Common myeloid progenitor, CD34-positive (primary cell): ENCODE data around the gene FUCA1.
"Not testable (repeated sequence)": the region's sequence is repeated elsewhere in the genome, so short reads cannot be mapped to it uniquely, and the experiment has no call there.

Source experiments
- CTCF ChIA-PET: fragments of 350-600 bp; sonication (Branson Sonifier 250); formaldehyde crosslinking; loops from one replicate; lab custom pipeline; 2021; ENCODE audit warnings: antibody characterized with exemption; lab: Charles Lee
- POLR2A ChIA-PET: fragments of 350-600 bp; sonication (Branson Sonifier 250); formaldehyde crosslinking; loops from one replicate; lab custom pipeline; 2021; ENCODE audit warnings: antibody characterized with exemption; lab: Charles Lee
- DNase-seq, 3 donors: peaks; one replicate each; pipeline versions ENCODE4 v3.0.0 to v3.0.0-alpha.2; 2013
- H3K27ac ChIP-seq, 2 experiments: 1 replicate in 1 of 2; 2 replicates in 1 of 2; pipeline ENCODE4 v1.7.0; 2013; ENCODE audit warnings: inconsistent platforms in 2 of 2, low read length in 2 of 2, mild to moderate bottlenecking in 2 of 2, low read depth in 1 of 2, moderate library complexity in 1 of 2; ENCODE audit not compliant: severe bottlenecking in 2 of 2, insufficient read depth in 1 of 2, poor library complexity in 1 of 2
- H3K27me3 ChIP-seq, 5 experiments: replicated peaks in 2 of 5; 1 replicate in 3 of 5; 2 replicates in 2 of 5; pipeline versions ENCODE4 v1.6.1 to v1.7.0; 2013; ENCODE audit warnings: low read length in 4 of 5, mild to moderate bottlenecking in 2 of 5, moderate library complexity in 2 of 5, inconsistent platforms in 1 of 5; ENCODE audit not compliant: insufficient read depth in 5 of 5, control insufficient read depth in 4 of 5
- H3K36me3 ChIP-seq, 4 experiments: 1 replicate in 2 of 4; 2 replicates in 2 of 4; pipeline versions ENCODE4 v1.6.1 to v1.7.0; 2013; ENCODE audit warnings: low read length in 3 of 4, control low read depth in 1 of 4, mild to moderate bottlenecking in 1 of 4; ENCODE audit not compliant: control insufficient read depth in 4 of 4, insufficient read depth in 4 of 4
- H3K4me1 ChIP-seq, 4 experiments: 1 replicate in 3 of 4; 2 replicates in 1 of 4; pipeline versions ENCODE4 v1.6.1 to v1.7.1; 2013; ENCODE audit warnings: low read length in 3 of 4, mild to moderate bottlenecking in 3 of 4, control low read depth in 1 of 4, inconsistent platforms in 1 of 4, moderate library complexity in 1 of 4; ENCODE audit not compliant: control insufficient read depth in 4 of 4, insufficient read depth in 4 of 4; ENCODE audit errors: control extremely low read depth in 1 of 4
- H3K4me3 ChIP-seq, 7 experiments: 1 replicate in 4 of 7; 2 replicates in 3 of 7; pipeline versions ENCODE4 v1.5.1 to v1.7.0; 2013; ENCODE audit warnings: mild to moderate bottlenecking in 7 of 7, low read length in 6 of 7, moderate library complexity in 6 of 7, inconsistent platforms in 2 of 7, low read depth in 2 of 7, control low read depth in 1 of 7; ENCODE audit not compliant: insufficient read depth in 4 of 7, control insufficient read depth in 1 of 7; ENCODE audit errors: extremely low read depth in 1 of 7
- H3K9me3 ChIP-seq, 5 experiments: 1 replicate in 4 of 5; 2 replicates in 1 of 5; pipeline versions ENCODE4 v1.6.1 to v1.7.1; 2013; ENCODE audit warnings: low read length in 4 of 5, mild to moderate bottlenecking in 2 of 5, inconsistent platforms in 1 of 5, low read depth in 1 of 5, moderate library complexity in 1 of 5; ENCODE audit not compliant: control insufficient read depth in 4 of 5, insufficient read depth in 2 of 5; ENCODE audit errors: control extremely low read depth in 1 of 5
- WGBS: methylation state at CpG from one replicate; pipeline ENCODE4 v1.1.5; 2013; ENCODE audit not compliant: insufficient coverage; 5-methylcytosine and 5-hydroxymethylcytosine counted together

The FUCA1 gene

GRCh38 chr1:23847482-23848095 is 20.5 kb downstream of the FUCA1 start:
- H3K4me3 ChIP-seq, H3K27ac ChIP-seq, H3K4me1 ChIP-seq, DNase-seq, H3K27me3 ChIP-seq, POLR2A ChIA-PET: not testable (repeated sequence)
- CTCF ChIA-PET: interaction anchor here (1.4 kb wide), 1 partner anchor 37 kb away, joined by 7 read pairs; no protein-coding TSS in a partner anchor
- WGBS: no CpG with 5 or more reads among the region's 2 CpGs
- peaks cover 0 to 10% (median 5%) of the 10 kb centered on the region in 5 experiments for H3K9me3 ChIP-seq
- peaks cover 9 to 35% (median 19%) of the 10 kb centered on the region in 4 experiments for H3K36me3 ChIP-seq

DNA sequence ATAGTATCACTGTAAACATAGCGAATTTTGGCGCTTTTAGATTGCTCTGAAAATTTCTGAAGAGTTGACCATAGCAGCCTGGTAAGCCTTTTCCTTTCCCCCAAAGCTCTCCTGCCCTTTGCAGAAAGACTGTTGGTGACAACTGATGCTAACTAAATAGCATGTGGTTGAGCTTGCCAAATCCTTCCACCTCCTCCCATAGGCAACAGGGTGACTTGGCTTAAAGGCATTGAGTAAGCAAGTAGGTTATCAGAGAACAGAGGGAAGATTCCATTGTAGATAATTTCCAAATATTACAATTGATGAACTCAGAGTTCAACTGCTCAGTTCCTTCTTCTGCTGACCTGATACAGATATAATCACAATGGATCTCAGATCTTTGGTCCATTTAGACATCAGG is 22.9 kb downstream of the FUCA1 start:
- POLR2A ChIA-PET: no interaction called here

DNA sequence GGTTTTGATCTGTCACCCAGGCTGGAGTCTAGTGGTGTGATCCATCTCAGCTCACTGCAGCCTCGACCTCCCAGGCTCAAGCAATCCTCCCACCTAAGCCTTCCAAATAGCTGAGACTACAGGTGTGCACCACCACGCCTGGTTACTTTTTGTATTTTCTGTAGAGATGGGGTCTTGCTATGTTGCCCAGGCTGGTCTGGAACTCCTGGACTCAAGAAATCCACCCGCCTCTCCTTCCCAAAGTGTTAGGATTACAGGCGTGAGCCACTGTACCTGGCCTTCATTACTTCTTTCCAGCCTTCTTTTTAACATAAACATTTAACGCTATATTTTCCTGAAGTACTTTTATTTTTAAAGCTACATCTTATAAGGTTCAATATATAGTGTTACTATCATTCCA is 24.4 kb downstream of the FUCA1 start:
- H3K9me3 ChIP-seq: peaks cover 0 to 10% (median 5%) of the 10 kb centered on the region in 5 experiments
- ChIA-PET POLR2A (no interaction called here), CTCF (interaction anchor here (0.7 to 1.7 kb wide), 6 partner anchors 9 to 183 kb away, joined by 3 to 7 read pairs (median 3); no protein-coding TSS in a partner anchor)
- DNase-seq: no peak
- no peak overlapping the region for H3K27ac ChIP-seq
- WGBS: 83% methylated on average over 1 of the region's 5 CpGs
- H3K4me1 ChIP-seq: peaks cover 0 to 3% (median 0%) of the 10 kb centered on the region in 4 experiments
- no peaks in the 10 kb centered on the region for H3K27me3 ChIP-seq
- peaks cover 9 to 31% (median 19%) of the 10 kb centered on the region in 4 experiments for H3K36me3 ChIP-seq
- no peak overlapping the region for H3K4me3 ChIP-seq

More for the DNA sequence above, 22.9 kb downstream of the FUCA1 start:
- no peaks in the 10 kb centered on the region for H3K27me3 ChIP-seq
- 86% methylated on average over 2 of the region's 2 CpGs for WGBS
- H3K4me3 ChIP-seq: no peak overlapping the region
- H3K36me3 ChIP-seq: peaks cover 9 to 35% (median 19%) of the 10 kb centered on the region in 4 experiments
- CTCF ChIA-PET: interaction anchor here (0.6 kb wide), 1 partner anchor 76 kb away, joined by 3 read pairs; no protein-coding TSS in a partner anchor
- DNase-seq: no peak
- no peak overlapping the region for H3K27ac ChIP-seq
- H3K4me1 ChIP-seq: no peaks in the 10 kb centered on the region
- H3K9me3 ChIP-seq: peaks cover 0 to 10% (median 5%) of the 10 kb centered on the region in 5 experiments

DNA sequence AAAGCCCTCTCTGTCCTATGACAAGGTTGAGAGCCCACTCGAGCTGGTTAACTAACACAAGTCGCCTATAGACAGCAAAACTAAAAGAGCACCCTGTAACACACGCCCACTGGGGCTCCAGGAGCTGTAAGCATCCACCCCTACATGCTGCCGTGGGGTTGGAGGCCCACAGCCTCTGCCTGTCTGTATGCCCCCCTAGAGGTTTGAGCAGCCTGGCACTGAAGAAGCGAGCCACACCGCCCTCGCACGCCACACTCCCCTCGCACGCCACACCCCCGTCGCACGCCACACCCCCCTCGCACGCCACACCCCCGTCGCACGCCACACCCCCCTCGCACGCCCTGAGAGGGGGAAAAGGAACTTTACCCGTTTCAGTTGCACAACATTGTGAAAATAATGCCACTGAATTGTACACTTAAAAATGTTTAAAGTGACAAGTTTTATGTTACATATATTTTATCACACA is 29.7 kb downstream of the FUCA1 start:
- Histone ChIP-seq H3K27me3 (no peaks in the 10 kb centered on the region), H3K36me3 (no peaks in the 10 kb centered on the region), H3K9me3 (peaks cover 0 to 3% (median 0%) of the 10 kb centered on the region in 5 experiments), H3K27ac (peak overlapping the region in 1 of 2 experiments; percentile 26), H3K4me1 (peaks cover 0 to 12% (median 7%) of the 10 kb centered on the region in 4 experiments), H3K4me3 (peak overlapping the region in 6 of 7 experiments; percentile 1 to 75 (median 53))
- peak; percentile 90 to 96 (median 95) for DNase-seq
- POLR2A ChIA-PET: interaction anchor here (2.0 kb wide), 1 partner anchor 14 kb away, joined by 11 read pairs; the partner anchor contains the start of gene HMGCL
- CTCF ChIA-PET: interaction anchor here (0.8 to 1.3 kb wide), 4 partner anchors 13 to 395 kb away, joined by 3 to 6 read pairs (median 4); partner anchors contain the start of gene HMGCL
- WGBS: 0% methylated on average over 4 of the region's 21 CpGs

DNA sequence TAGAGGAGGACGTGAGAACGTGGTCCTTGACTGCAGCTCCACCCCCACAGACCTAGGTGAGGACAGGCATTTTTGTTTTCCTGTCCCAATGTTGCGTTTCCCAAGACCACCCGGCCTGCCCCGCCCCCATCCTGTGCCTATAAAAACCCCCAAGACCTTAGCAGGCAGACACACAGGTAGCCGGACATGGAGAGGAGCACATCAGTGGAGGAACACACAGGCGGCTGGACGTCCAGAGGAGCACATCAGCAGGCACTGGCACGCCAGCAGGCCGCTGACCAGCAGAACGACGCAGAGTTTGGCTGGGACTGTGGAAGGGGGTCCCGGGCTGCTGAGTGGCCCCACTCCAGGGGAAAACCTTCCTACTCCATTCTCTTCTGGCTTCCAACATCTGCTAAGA is 30.2 kb downstream of the FUCA1 start:
- ChIA-PET POLR2A (interaction anchor here (2.0 kb wide), 1 partner anchor 13 kb away, joined by 11 read pairs; the partner anchor contains the start of gene HMGCL), CTCF (interaction anchor here (0.8 to 1.3 kb wide), 4 partner anchors 13 to 394 kb away, joined by 3 to 6 read pairs (median 4); partner anchors contain the start of gene HMGCL)
- peak in 1 of 3 donors; percentile 4 for DNase-seq
- Histone ChIP-seq H3K9me3 (peaks cover 0 to 3% (median 0%) of the 10 kb centered on the region in 5 experiments), H3K4me1 (peaks cover 0 to 12% (median 7%) of the 10 kb centered on the region in 4 experiments), H3K4me3 (peak overlapping the region in 5 of 7 experiments; percentile 31 to 71 (median 48)), H3K27ac (peak overlapping the region in 1 of 2 experiments; percentile 26), H3K27me3 (no peaks in the 10 kb centered on the region), H3K36me3 (no peaks in the 10 kb centered on the region)
- WGBS: 58% methylated on average over 10 of the region's 13 CpGs

DNA sequence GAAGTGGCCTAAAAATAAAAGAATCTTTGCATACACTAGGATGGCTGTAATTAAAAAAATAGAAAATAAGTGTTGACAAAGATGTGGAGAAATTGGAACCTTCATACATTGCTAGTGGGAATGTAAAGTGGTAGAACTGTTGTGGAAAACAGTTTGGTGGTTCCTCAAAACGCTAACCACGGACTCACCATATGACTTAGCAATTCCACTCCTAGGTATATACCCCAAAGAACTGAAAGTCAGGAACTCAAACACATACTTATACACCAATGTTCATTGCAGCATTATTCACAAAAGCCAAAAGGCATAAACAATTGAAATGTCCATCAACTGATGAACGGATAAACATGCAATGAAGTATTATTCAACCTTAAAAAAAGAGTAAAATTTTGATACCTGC is 32.1 kb downstream of the FUCA1 start:
- Histone ChIP-seq H3K27ac (no peak overlapping the region), H3K4me1 (peaks cover 0 to 12% (median 7%) of the 10 kb centered on the region in 4 experiments), H3K27me3 (no peaks in the 10 kb centered on the region), H3K4me3 (no peak overlapping the region), H3K36me3 (no peaks in the 10 kb centered on the region), H3K9me3 (peaks cover 0 to 3% (median 0%) of the 10 kb centered on the region in 5 experiments)
- ChIA-PET POLR2A (no interaction called here), CTCF (no interaction called here)
- DNase-seq: peak in 2 of 3 donors; percentile 60 to 68
- no CpG with 5 or more reads among the region's 3 CpGs for WGBS
